Body of pancreas (tissue), 4 donors: ENCODE data around the gene HNRNPC.

ENCODE experiments used
- CTCF ChIP-seq, 7 experiments: fragments of 450-650 bp in 4 of 7; fragments of 200-600 bp in 3 of 7; sonication (generic) in 3 of 7; IDR thresholded peaks; one replicate each; pipeline ENCODE4 v1.5.1; 2016 to 2019; ENCODE audit warnings: antibody characterized with exemption in 7 of 7
- POLR2A ChIP-seq, 3 donors: fragments of 450-650 bp; IDR thresholded peaks; one replicate each; pipeline ENCODE4 v1.6.1; 2016; ENCODE audit warnings: antibody characterized with exemption in 3 of 3, mild to moderate bottlenecking in 2 of 3

DNA sequence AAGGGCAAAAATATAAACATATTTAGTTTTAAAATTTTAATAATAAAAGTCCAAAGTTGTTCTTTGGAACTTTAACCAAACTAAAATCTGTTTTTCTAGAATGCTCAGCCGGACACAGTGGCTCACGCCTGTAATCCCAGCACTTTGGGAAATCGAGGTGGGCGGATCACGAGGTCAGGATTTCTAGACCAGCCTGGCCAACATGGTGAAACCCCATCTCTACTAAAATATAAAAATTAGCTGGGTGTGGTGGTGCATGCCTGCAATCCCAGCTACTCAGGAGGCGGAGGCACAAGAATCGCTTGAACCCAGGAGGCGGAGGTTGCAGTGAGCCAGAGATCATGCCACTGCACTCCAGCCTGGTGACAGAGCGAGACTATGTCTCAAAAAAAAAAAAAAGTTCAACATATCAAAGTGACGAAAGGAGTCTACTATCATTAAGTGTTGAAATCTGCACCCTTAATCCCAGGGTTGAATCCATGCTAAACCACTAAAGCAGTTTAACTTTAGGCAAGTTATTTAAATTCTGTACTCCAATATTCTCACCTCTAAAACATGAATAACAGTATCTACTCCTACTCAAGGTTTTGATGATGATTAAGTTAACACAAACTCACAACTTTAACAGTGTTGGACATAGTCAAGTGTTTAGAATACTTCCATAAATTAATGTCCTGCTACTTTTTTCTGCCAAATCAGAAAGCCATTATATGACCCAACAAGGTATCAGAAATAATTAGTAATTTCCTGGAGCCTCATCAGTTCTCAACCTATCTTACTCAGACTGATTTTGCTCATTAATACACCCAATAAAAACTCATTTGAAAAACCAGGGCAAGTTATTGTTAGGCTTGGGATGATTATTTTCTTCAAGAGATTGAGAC, 11.0 kb downstream of the HNRNPC start:
- TF ChIP-seq CTCF (IDR thresholded peaks at IDR 0.05) (no peak), POLR2A (IDR thresholded peaks at IDR 0.05) (no peak)
